ENCODE measurements around the gene RPS3. TPM values are rescaled to one million over a fixed set of nuclear protein-coding genes. Genes with fewer than 3 reads are reported as not detected.
"Not testable (repeated sequence)": the region's sequence is repeated elsewhere in the genome, so short reads cannot be mapped to it uniquely, and the experiment has no call there.

Gene RPS3
- polyA plus RNA-seq, 3 donors: 2,516 to 2,777 (median 2,726) TPM

GRCh38 chr11:75366826-75367225 lies 32.5 kb upstream of the RPS3 start:
- not testable (repeated sequence) for DNase-seq

DNA sequence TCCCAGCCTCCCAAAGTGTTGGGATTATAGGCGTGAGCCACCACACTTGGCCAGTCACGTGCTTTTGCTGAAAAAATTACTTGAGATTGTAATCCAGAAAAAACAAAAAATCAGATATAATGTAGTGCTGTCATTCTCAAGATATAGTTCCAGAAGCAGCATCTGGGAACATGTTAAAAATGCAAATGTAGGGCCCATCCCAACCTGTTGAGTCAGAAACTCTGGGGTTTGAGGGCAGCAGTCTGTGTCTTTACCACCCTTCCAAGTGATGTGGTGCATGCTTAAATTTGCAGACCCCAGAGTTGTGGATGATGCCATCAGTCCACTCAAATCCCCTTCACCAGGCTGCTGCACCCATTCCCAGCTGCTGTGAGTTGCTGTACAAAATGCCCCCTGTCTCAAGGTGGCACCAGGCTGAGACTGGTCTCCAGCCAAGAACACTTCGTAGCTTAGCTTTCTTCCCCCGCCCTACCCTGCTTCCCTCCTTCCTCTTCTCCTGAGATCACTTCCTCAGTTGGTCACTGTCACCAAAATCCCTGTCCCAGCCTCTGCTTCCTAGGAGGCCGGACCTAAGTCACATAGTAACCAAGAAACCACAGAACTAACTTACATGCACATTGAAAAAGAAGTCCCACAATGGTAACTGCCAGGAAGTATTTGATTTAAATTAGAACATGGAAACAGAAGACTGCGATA lies 29.6 kb upstream of the RPS3 start:
- DNase-seq: no peak

GRCh38 chr11:75371949-75372876 lies 27.1 kb upstream of the RPS3 start:
- no peak for DNase-seq

- no peak for DNase-seq
Observed at GRCh38 chr11:75373201-75373600, 26.1 kb upstream of the RPS3 start.

DNA sequence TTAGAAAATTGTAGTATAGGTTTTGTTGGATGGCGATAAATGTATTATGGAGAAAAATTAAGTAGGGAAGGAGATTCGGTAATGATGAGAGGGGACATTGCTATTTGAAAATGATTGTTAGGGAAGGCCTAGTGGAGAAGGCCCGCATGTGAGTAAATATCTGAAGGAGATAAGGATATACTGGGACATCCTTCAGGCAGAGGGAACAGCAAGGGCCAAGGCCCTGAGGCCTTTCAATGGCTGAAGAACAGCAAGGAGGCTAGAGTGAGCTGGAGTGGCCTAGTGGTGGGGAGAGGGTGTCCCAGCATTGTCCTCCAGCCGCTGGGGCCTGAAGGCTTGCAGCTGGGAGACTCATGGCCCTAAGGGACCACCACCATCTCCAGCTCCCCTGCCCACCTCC lies 24.7 kb upstream of the RPS3 start:
- no peak for DNase-seq

GRCh38 chr11:75375626-75376025 lies 23.7 kb upstream of the RPS3 start:
- no peak for DNase-seq

- DNase-seq: no peak
Observed at GRCh38 chr11:75376175-75376574, 23.1 kb upstream of the RPS3 start.

DNA sequence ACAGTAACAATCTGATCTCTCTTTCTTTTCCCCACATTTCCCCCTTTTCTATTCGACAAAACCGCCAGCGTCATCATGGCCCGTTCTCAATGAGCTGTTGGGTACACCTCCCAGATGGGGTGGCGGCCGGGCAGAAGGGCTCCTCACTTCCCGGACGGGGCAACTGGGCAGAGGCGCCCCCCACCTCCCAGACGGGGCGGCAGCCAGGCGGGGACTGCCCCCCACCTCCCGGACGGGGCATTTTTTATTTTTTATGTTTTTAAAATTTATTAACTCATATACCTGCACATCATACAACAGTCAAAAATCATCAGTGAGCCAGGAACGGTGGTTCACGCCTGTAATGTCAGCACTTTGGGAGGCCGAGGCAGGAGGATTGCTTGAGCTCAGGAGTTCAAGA lies 20.5 kb upstream of the RPS3 start:
- DNase-seq: not testable (repeated sequence)

- no peak for DNase-seq
Observed at GRCh38 chr11:75380245-75380644, 19.1 kb upstream of the RPS3 start.

DNA sequence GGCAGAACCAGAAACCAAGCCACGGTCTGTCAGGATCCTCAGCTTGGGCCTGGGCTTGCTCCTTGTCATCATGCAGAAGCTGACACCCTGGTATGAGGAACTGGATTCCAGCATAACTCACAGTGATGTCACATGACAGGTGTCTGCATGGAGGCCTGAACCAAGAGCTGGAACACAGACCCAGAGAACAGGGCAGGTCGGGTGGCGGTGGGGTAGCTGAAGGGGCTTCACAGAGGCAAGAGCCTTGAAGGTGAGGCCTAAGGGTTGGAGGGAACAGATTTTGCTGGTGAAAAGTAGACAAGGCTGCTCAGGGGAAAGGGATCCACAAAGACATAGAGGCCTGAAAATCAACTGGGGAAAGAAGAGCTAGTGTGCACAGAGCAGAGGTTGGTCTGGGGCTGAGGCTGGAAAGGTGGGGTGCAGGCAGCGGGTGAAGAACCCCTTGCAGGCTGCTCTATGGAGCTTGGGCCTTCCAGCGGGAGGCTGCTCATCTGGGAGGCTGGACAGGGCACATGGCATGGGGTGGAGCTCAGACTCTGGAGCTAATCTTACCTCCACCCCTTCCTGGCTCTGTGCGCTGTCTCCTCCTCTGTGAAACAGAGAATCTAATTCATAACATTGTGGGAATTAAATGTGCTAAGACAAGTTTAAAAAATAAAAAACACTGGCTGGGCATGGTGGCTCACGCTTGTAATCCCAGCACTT lies 18.4 kb upstream of the RPS3 start:
- no peak for DNase-seq

- DNase-seq: no peak
Observed at GRCh38 chr11:75383246-75383645, 16.1 kb upstream of the RPS3 start.

- DNase-seq: no peak
Observed at GRCh38 chr11:75384438-75385080, 14.8 kb upstream of the RPS3 start.

- no peak for DNase-seq
Observed at GRCh38 chr11:75386942-75387630, 12.2 kb upstream of the RPS3 start.

- no peak for DNase-seq
Observed at GRCh38 chr11:75387736-75388294, 11.5 kb upstream of the RPS3 start.

DNA sequence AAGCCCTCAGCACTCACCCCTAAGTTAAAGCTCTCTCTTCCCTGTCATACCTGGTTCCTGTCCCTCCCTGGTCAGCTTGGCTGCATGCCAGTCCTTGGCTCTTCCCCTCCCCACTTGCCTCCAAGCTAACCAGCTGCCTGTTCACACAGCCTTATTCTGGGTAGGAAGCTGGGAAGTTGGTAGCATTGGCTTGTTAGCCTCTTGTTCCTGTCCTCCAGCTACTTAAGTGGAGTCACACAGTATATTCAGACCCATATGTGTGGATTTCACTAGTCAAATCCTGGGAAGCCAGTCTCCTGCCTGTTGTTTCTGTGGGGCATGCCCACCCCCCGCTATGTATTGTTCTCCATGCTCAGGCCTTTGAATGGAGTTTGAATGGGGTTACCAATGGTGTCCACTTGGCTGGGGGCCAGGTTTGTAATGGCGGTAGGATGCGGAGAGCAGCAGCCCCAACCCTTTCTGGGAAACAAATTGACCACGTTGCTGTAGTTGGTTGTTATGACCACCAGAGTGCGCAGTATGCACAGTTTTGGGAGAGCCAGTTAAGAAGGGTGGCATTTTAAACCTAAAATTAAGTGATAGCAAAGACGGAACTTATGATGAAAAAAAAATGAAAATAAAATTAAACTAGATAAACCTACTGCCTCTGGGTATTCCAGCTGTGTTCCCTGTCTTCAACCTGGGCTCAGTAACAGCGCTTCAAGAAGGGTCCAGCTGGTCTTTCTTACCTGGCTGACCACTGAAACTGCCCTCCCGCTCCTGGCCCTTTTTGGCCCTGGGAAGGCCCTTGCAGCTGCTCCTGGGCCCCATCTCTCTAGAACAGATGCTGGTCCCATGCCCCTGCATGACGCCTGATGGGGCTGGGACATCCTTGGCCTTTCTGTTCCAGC lies 10.7 kb upstream of the RPS3 start:
- DNase-seq: peak; percentile 65

DNA sequence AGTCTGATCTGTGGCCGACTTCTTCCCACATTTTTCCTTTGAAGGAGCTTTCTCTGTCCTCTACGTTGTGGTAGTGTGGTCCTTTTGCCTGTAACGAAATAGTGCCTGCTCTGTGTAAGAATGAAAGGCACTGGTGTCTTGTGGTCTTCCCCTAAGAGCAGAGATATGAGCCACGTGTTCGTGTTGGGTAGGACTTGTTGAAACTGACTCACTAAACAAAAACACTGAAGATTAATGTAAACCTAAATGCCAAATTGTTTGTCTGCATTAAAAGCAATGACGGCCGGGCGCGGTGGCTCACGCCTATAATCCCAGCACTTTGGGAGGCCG lies 10.1 kb upstream of the RPS3 start:
- no peak for DNase-seq

DNA sequence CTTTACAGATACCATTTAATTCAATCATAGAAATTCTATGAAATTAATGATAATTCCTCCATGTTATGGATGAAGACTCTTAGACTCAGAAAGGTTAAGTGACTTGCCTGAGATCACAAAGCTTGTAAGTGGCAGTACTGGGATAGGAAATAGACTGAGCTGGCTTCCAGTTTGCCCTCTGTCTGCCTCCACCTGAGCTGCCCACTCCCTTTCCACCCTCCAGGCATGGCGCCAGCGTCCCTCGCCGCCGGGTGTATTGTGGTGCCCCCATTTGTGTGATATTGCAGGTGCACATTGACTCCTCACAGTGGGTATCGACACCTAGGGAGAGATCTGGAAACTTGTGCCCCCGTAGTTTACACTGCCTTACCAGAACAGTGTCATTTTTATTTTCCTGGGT lies 9.4 kb upstream of the RPS3 start:
- DNase-seq: no peak

DNA sequence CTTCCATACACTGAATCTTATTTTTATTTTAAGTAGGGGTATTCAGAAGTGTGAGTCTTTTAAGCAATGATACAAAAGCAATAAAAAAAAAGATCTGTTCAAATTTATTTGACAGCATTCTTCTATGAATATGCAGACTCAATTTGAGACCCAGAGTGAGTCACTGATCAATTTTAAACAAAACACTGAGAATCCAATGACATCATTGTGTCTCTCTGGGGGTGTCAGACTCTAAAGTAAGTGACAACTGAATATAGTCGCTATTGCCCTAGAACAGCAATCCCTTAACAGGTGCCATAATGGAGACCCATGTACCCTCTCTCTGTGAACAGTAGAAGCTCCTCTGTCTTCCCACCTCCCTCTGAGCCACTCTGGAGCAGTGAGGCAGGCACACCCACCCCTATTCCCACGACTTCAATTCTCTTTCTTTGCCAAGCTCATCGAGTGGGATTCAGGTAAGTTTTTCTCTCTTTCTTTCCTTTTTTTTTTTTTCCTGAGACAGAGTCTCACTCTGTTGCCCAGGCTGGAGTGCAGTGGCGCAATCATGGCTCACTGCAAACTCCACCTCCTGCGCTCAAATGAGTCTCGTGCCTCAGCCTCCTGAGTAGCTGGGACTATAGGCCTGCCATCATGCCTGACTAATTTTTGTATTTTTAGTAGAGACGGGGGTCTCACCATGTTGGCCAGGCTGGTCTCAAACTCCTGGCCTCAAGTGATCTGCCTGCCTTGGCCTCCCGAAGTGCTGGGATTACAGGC lies 5.1 kb upstream of the RPS3 start:
- no peak for DNase-seq

DNA sequence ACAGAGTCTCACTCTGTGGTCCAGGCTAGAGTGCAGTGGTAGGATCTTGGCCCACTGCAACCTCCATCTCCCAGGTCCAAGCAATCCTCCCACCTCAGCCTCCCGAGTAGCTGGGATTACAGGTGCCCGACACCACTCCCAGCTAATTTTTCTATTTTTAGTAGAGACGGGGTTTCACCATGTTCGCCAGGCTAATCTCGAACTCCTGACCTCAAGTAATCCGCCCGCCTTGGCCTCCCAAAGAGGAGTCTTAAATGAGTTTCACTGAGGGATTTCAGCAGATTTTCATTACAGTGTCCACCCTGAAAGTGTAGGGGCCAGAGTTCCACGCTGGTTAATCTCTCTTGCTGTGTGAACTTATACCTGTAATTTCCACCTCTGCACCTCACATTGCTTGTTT lies 412 bp upstream of the RPS3 start:
- no peak for DNase-seq

Data from renal pelvis (tissue), 4 donors.